OCI-LY7 (cell line): ENCODE measurements around the gene TFAP2E. TPM values are rescaled to one million over a fixed set of nuclear protein-coding genes. Genes with fewer than 3 reads are reported as not detected.
A peak's percentile ranks its signal among the peaks of the same experiment; 100 is the strongest.

Experiments used
- BruUV-seq: library from RNA; stranded (reverse); fragments of 400-500 nt; replicated peaks from 2 replicates; lab custom pipeline; 2021; lab: Mats Ljungman, UMichigan
- CTCF ChIA-PET: fragments of 300-600 bp; sonication (Branson Sonifier 250); formaldehyde crosslinking; loops from one replicate; lab custom pipeline; 2022; ENCODE audit warnings: antibody characterized with exemption; ENCODE audit not compliant: unreplicated experiment; lab: Charles Lee
- POLR2A ChIA-PET: fragments of 300-600 bp; sonication (Branson Sonifier 250); formaldehyde crosslinking; loops from one replicate; lab custom pipeline; 2022; ENCODE audit warnings: antibody characterized with exemption; lab: Charles Lee
- DNase-seq: peaks from one replicate; pipeline ENCODE4 v3.0.0-alpha.2; 2015; ENCODE audit warnings: low spot score
- H2AFZ ChIP-seq: fragments of 200-600 bp; sonication (generic), shearing (Covaris generic); 2 replicates; pipeline ENCODE4 v1.6.1; 2014; ENCODE audit warnings: mild to moderate bottlenecking, antibody characterized with exemption, low read length, moderate library complexity
- H3K27ac ChIP-seq: fragments of 200-600 bp; sonication (generic); 2 replicates; pipeline ENCODE4 v1.5.1; 2014; ENCODE audit warnings: mixed run types, low read depth, mild to moderate bottlenecking, moderate library complexity, low read length, inconsistent platforms; ENCODE audit not compliant: poor library complexity, severe bottlenecking
- H3K36me3 ChIP-seq: fragments of 200-600 bp; sonication (generic); 2 replicates; pipeline ENCODE4 v1.6.1; 2014; ENCODE audit warnings: mild to moderate bottlenecking, antibody characterized with exemption, low read length, moderate library complexity, mixed read lengths; ENCODE audit not compliant: insufficient read depth
- H3K4me1 ChIP-seq: fragments of 200-600 bp; sonication (generic); 2 replicates; pipeline ENCODE4 v1.5.1; 2014; ENCODE audit warnings: mild to moderate bottlenecking, low read length; ENCODE audit not compliant: insufficient read depth, poor library complexity, severe bottlenecking
- H3K4me2 ChIP-seq: fragments of 200-600 bp; sonication (generic); 2 replicates; pipeline ENCODE4 v1.6.1; 2014; ENCODE audit warnings: mild to moderate bottlenecking, low read length
- H3K4me3 ChIP-seq: fragments of 200-600 bp; sonication (generic); 2 replicates; pipeline ENCODE4 v1.5.1; 2014; ENCODE audit warnings: mild to moderate bottlenecking, low read depth, low read length; ENCODE audit not compliant: poor library complexity, severe bottlenecking
- H3K79me2 ChIP-seq: fragments of 200-600 bp; sonication (generic); 2 replicates; pipeline ENCODE4 v1.6.1; 2016; ENCODE audit warnings: low read depth, mild to moderate bottlenecking, low read length, moderate library complexity, mixed read lengths; ENCODE audit not compliant: insufficient read depth
- H3K9me2 ChIP-seq: fragments of 200-600 bp; sonication (generic); 2 replicates; pipeline ENCODE4 v1.6.1; 2016; ENCODE audit warnings: mild to moderate bottlenecking, low read length, mixed read lengths; ENCODE audit not compliant: insufficient read depth
- H3K9me3 ChIP-seq: fragments of 200-600 bp; sonication (generic); 2 replicates; pipeline ENCODE4 v1.6.1; 2014; ENCODE audit warnings: mild to moderate bottlenecking, mixed run types, low read length, mixed read lengths
- H4K20me1 ChIP-seq: fragments of 200-600 bp; sonication (generic); 2 replicates; pipeline ENCODE4 v1.6.1; 2014; ENCODE audit warnings: mild to moderate bottlenecking, antibody characterized with exemption, low read length, moderate library complexity, mixed read lengths; ENCODE audit not compliant: insufficient read depth
- CTCF ChIP-seq: fragments of 200-600 bp; sonication (generic); conservative IDR thresholded peaks from 2 replicates; pipeline ENCODE4 v1.5.1; 2014; ENCODE audit warnings: mild to moderate bottlenecking, antibody characterized with exemption, low read length, moderate library complexity, mixed read lengths
- EZH2phosphoT487 ChIP-seq: fragments of 200-600 bp; sonication (generic); IDR thresholded peaks from 2 replicates; pipeline ENCODE4 v1.6.1; 2018; ENCODE audit warnings: low read depth, borderline replicate concordance, mild to moderate bottlenecking, mixed run types, antibody characterized with exemption, low read length, moderate library complexity, mixed read lengths
- intact Hi-C: fragments of 100-400 bp; cut with micrococcal nuclease; formaldehyde crosslinking; loops from one replicate; pipeline ENCODE4 v1.10.0; 2022; ENCODE audit not compliant: unreplicated experiment
- total RNA-seq, 2 experiments: library from RNA; depleted of rRNA in 1 of 2; stranded (reverse); fragments of >200 nt in 1 of 2; shearing (Covaris generic) in 1 of 2; gene quantifications; 2 replicates each; pipeline ENCODE4 v1.2.3, GENCODE V29; 2014 to 2022

TFAP2E gene
- total RNA-seq, 2 experiments from 2014 or later: 1.1 to 1.2 TPM

- Histone ChIP-seq H3K27ac (no peak overlapping the region), H4K20me1 (no peaks in the 10 kb centered on the region), H3K4me1 (peaks cover 14% of the 10 kb centered on the region), H3K36me3 (peaks cover 38% of the 10 kb centered on the region), H3K9me3 (no peaks in the 10 kb centered on the region), H3K9me2 (no peaks in the 10 kb centered on the region), H3K4me3 (no peak overlapping the region), H3K4me2 (peak overlapping the region; percentile 18; the same call in 1 of the 2 replicates), H2AFZ (no peak overlapping the region), H3K79me2 (no peaks in the 10 kb centered on the region)
- BruUV-seq: no TSS peak
- intact Hi-C loops: no loop called here
- ChIA-PET POLR2A (interaction anchor here (0.6 kb wide), 1 partner anchor 164 kb away, joined by 3 read pairs; no protein-coding TSS in a partner anchor), CTCF (interaction anchor here (0.6 kb wide), 1 partner anchor 146 kb away, joined by 3 read pairs; no protein-coding TSS in a partner anchor)
- no peak for DNase-seq
- TF ChIP-seq EZH2phosphoT487 (no peak), CTCF (no peak)
These were observed 33.9 kb upstream of the TFAP2E start for GRCh38 chr1:35539073-35539823.

- TF ChIP-seq EZH2phosphoT487 (no peak), CTCF (no peak)
- Histone ChIP-seq H3K79me2 (no peaks in the 10 kb centered on the region), H3K9me2 (no peaks in the 10 kb centered on the region), H2AFZ (no peak overlapping the region), H3K4me3 (no peak overlapping the region), H3K27ac (no peak overlapping the region), H3K9me3 (no peaks in the 10 kb centered on the region), H3K4me2 (no peak overlapping the region), H4K20me1 (no peaks in the 10 kb centered on the region), H3K36me3 (peaks cover 40% of the 10 kb centered on the region), H3K4me1 (peaks cover 14% of the 10 kb centered on the region)
- POLR2A ChIA-PET: no interaction called here
- intact Hi-C loops: no loop called here
- BruUV-seq: no TSS peak
- no peak for DNase-seq
- CTCF ChIA-PET: no interaction called here
These were observed 33.3 kb upstream of the TFAP2E start for GRCh38 chr1:35539824-35540261.

- BruUV-seq: no TSS peak
- POLR2A ChIA-PET: interaction anchor here (0.6 to 1.4 kb wide), 2 partner anchors 26 to 94 kb away, joined by 3 read pairs; no protein-coding TSS in a partner anchor
- H4K20me1 ChIP-seq: no peaks in the 10 kb centered on the region
These were observed 28.1 kb upstream of the TFAP2E start for GRCh38 chr1:35544976-35545375.

More at GRCh38 chr1:35544976-35545375, 28.1 kb upstream of the TFAP2E start:
- Histone ChIP-seq H3K27ac (no peak overlapping the region), H3K4me3 (no peak overlapping the region), H3K9me2 (no peaks in the 10 kb centered on the region), H3K4me2 (no peak overlapping the region), H3K4me1 (peaks cover 2% of the 10 kb centered on the region), H3K36me3 (peaks cover 67% of the 10 kb centered on the region), H3K79me2 (no peaks in the 10 kb centered on the region), H2AFZ (no peak overlapping the region), H3K9me3 (no peaks in the 10 kb centered on the region)
- TF ChIP-seq CTCF (peak; percentile 75), EZH2phosphoT487 (no peak)
- DNase-seq: peak; percentile 64
- intact Hi-C loops: loop anchor here (1.0 kb wide), 1 partner anchor 94 kb away; no protein-coding TSS in a partner anchor
- CTCF ChIA-PET: no interaction called here
